DND-41 (cell line): ENCODE data around the gene RGL3.
"Not testable (repeated sequence)": the region's sequence is repeated elsewhere in the genome, so short reads cannot be mapped to it uniquely, and the experiment has no call there.

Experiments used
- ATAC-seq: fragments of 200-7000 bp; cut with Tn5 transposase; 3 replicates; pipeline ENCODE4 v1.9.1; 2021; ENCODE audit warnings: low read depth; ENCODE audit not compliant: insufficient read depth
- DNase-seq: peaks from one replicate; pipeline ENCODE4 v3.0.0-alpha.2; 2020
- H2AFZ ChIP-seq: 2 replicates; pipeline ENCODE4 v1.6.0; 2012; ENCODE audit warnings: low read depth, low read length
- H3K27ac ChIP-seq: 2 replicates; pipeline ENCODE4 v1.5.1; 2012; ENCODE audit warnings: low read length, inconsistent platforms
- H3K27me3 ChIP-seq: fragments of 200-600 bp; sonication (generic); 2 replicates; pipeline ENCODE4 v1.6.0; 2012; ENCODE audit warnings: low read length, mild to moderate bottlenecking, inconsistent platforms; ENCODE audit not compliant: insufficient read depth, poor library complexity
- H3K36me3 ChIP-seq: 2 replicates; pipeline ENCODE4 v1.5.1; 2012; ENCODE audit warnings: low read length, inconsistent platforms; ENCODE audit not compliant: insufficient read depth
- H3K4me1 ChIP-seq: 2 replicates; pipeline ENCODE4 v1.5.1; 2012; ENCODE audit warnings: mild to moderate bottlenecking, low read length; ENCODE audit not compliant: insufficient read depth
- H3K4me2 ChIP-seq: 2 replicates; pipeline ENCODE4 v1.6.0; 2012; ENCODE audit warnings: mild to moderate bottlenecking, moderate library complexity, low read length, inconsistent platforms; ENCODE audit not compliant: insufficient read depth
- H3K4me3 ChIP-seq, 2 experiments: fragments of 200-600 bp in 1 of 2; shearing (Covaris generic) in 1 of 2; 2 replicates each; pipeline ENCODE4 v1.5.1; 2012 to 2016; ENCODE audit warnings: inconsistent platforms in 2 of 2, low read length in 2 of 2, mild to moderate bottlenecking in 2 of 2, low read depth in 1 of 2, moderate library complexity in 1 of 2
- H3K79me2 ChIP-seq: 2 replicates; pipeline ENCODE4 v1.6.0; 2012; ENCODE audit warnings: low read length, inconsistent platforms; ENCODE audit not compliant: insufficient read depth
- H3K9ac ChIP-seq: 2 replicates; pipeline ENCODE4 v1.6.0; 2012; ENCODE audit warnings: low read depth, mild to moderate bottlenecking, inconsistent platforms, low read length, moderate library complexity
- H3K9me3 ChIP-seq: 2 replicates; pipeline ENCODE4 v1.5.1; 2012; ENCODE audit warnings: low read length, moderate library complexity, mild to moderate bottlenecking, inconsistent platforms; ENCODE audit not compliant: insufficient read depth, severe bottlenecking
- H4K20me1 ChIP-seq: 2 replicates; pipeline ENCODE4 v1.6.0; 2012; ENCODE audit warnings: low read length; ENCODE audit not compliant: insufficient read depth
- EZH2 ChIP-seq: IDR thresholded peaks from 3 replicates; pipeline ENCODE4 v1.6.1; 2012; ENCODE audit warnings: borderline replicate concordance, low read depth, mild to moderate bottlenecking, moderate library complexity, low read length, inconsistent platforms; ENCODE audit not compliant: severe bottlenecking
- TF ChIP-seq, protein P1 (sequence below): IDR thresholded peaks from 2 replicates; pipeline ENCODE4 v1.5.1; 2012; ENCODE audit warnings: borderline replicate concordance, low read length, moderate library complexity, mild to moderate bottlenecking; ENCODE audit not compliant: poor library complexity, severe bottlenecking; ENCODE audit errors: extremely low read depth

The RGL3 gene

DNA sequence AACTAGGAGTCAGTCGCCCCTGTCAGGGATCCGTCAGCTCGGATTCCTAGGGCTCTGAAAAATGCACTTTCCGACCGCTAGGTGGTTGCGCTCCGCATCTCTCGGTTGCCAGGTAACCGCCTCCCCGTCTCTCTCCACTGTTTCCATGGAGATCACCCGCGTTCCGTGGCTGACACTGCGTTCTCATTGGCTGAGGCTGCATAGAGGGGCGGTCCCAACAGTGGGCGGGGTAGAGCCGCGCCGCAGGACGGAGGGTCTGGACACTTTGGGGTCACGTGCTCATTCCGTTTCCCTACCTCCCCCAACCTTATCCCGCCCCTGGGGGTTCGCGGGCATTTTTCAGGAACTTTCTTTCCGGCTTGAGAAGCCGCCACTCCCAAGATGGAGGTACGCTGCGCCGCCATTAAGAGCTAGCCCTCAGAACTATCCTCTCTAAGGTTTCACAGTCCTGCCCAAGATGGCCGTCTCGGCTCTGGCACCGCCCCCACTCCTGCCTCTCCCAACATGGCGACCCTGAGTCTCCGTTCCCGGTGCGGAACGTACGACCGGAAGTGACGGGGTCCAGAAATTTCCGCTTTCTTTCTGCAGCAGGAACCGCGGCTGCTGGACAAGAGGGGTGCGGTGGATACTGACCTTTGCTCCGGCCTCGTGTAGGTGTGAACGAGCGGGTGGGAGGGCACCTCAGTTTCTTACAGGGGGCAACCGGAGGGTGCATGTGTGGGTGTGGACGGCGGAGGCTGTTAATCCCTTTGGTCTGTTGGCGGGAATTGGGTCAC, 16.1 kb upstream of the RGL3 start, which contains the start of the genes ODAD3 and PRKCSH:
Gene ODAD3, minus strand, starts transcription at position 65 of the 776 bp plus-strand sequence. CDS start 105 bp downstream, outside the sequence.
Gene PRKCSH, plus strand, starts transcription at position 579 of the 776 bp plus-strand sequence. CDS start 483 bp downstream, outside the sequence.
- ATAC-seq (peak; percentile 94), DNase-seq (peak; percentile 100)
- H3K27ac ChIP-seq = peak within 1 kb of the TSS; percentile 89
- peaks cover 37% of the 10 kb centered on the region for H3K36me3 ChIP-seq
- H4K20me1 ChIP-seq = peaks cover 14% of the 10 kb centered on the region
- TF ChIP-seq, protein P1, sequence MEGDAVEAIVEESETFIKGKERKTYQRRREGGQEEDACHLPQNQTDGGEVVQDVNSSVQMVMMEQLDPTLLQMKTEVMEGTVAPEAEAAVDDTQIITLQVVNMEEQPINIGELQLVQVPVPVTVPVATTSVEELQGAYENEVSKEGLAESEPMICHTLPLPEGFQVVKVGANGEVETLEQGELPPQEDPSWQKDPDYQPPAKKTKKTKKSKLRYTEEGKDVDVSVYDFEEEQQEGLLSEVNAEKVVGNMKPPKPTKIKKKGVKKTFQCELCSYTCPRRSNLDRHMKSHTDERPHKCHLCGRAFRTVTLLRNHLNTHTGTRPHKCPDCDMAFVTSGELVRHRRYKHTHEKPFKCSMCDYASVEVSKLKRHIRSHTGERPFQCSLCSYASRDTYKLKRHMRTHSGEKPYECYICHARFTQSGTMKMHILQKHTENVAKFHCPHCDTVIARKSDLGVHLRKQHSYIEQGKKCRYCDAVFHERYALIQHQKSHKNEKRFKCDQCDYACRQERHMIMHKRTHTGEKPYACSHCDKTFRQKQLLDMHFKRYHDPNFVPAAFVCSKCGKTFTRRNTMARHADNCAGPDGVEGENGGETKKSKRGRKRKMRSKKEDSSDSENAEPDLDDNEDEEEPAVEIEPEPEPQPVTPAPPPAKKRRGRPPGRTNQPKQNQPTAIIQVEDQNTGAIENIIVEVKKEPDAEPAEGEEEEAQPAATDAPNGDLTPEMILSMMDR = peak; percentile 94
- TF ChIP-seq EZH2 = no peak
- H3K4me3 ChIP-seq = peak within 1 kb of the TSS; percentile 50 to 82; a peak in 3 of 4 replicates
- peak within 1 kb of the TSS; percentile 86 for H2AFZ ChIP-seq
- no peaks in the 10 kb centered on the region for H3K9me3 ChIP-seq
- H3K79me2 ChIP-seq = peaks cover 25% of the 10 kb centered on the region
- H3K4me2 ChIP-seq = peak within 1 kb of the TSS; percentile 86
- peak within 1 kb of the TSS; percentile 71 for H3K9ac ChIP-seq
- no peaks in the 10 kb centered on the region for H3K27me3 ChIP-seq
- peaks cover 32% of the 10 kb centered on the region for H3K4me1 ChIP-seq

- peak overlapping the region; percentile 80 for H3K4me2 ChIP-seq
- H3K9me3 ChIP-seq = no peaks in the 10 kb centered on the region
- H3K27me3 ChIP-seq = no peaks in the 10 kb centered on the region
- H4K20me1 ChIP-seq = peaks cover 14% of the 10 kb centered on the region
- TF ChIP-seq EZH2 = no peak
- TF ChIP-seq, protein P1 = no peak
- peaks cover 32% of the 10 kb centered on the region for H3K4me1 ChIP-seq
- ATAC-seq (peak; percentile 7), DNase-seq (no peak)
- peak overlapping the region; percentile 51 for H3K9ac ChIP-seq
- peak overlapping the region in 1 of 2 experiments; percentile 82; a peak in 3 of 4 replicates for H3K4me3 ChIP-seq
- H3K79me2 ChIP-seq = peaks cover 25% of the 10 kb centered on the region
- H3K27ac ChIP-seq = peak overlapping the region; percentile 49
- peak overlapping the region; percentile 86 for H2AFZ ChIP-seq
- peaks cover 34% of the 10 kb centered on the region for H3K36me3 ChIP-seq
Observed at GRCh38 chr19:11434703-11435056, 15.6 kb upstream of the RGL3 start.

DNA sequence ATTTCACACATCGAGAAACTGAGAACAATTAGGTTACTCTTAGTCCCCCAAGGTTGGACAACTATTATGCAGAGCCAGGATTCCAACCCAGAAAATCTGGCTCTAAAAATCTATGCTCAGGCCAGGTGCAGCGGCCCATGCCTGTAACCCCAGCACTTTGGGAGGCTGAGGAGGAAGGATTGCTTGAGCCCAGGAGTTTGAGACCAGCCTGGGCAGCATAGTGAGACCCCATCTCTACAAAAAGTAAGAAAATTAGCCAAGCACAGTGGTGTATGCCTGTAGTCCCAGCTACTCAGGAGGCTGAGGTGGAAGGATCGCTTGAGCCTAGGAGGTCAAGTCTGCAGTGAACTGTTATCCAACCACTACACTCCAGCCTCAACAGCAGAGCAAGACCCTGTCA, 14.4 kb upstream of the RGL3 start:
- not testable (repeated sequence) for H3K9ac ChIP-seq, H3K9me3 ChIP-seq, H3K4me3 ChIP-seq, H3K27ac ChIP-seq, H3K27me3 ChIP-seq, ATAC-seq, DNase-seq, H3K4me2 ChIP-seq
- Histone ChIP-seq H2AFZ (0 out of 2 replicates have a peak overlapping the region, but pooled peaks have one; percentile 21), H4K20me1 (peaks cover 14% of the 10 kb centered on the region), H3K36me3 (peaks cover 26% of the 10 kb centered on the region), H3K79me2 (peaks cover 22% of the 10 kb centered on the region), H3K4me1 (peaks cover 32% of the 10 kb centered on the region)

DNA sequence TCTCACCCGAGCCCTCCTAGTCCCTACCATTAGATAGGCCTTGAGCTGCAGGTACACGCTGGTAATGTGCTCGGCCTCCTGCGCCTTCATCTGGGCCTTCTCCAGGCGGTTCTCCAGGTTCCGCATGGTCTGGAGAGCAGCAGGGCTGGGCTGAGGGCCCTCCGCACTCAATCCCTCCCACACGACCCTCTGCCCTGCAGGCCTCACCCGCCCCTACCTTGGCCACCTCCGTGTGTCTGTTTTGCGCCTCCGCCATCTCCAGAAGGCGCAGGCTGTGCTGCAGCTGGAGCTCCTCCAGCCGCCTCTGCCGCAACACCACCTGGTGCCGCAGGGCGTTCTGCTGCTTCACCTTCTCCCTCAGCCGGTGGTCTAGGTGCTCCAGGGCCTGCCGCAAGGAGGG, 7.5 kb upstream of the RGL3 start:
- no peaks in the 10 kb centered on the region for H3K79me2 ChIP-seq
- ATAC-seq = no peak
- H4K20me1 ChIP-seq = no peaks in the 10 kb centered on the region

More for the DNA sequence above, 7.5 kb upstream of the RGL3 start:
- H3K9ac ChIP-seq = no peak overlapping the region
- H3K4me2 ChIP-seq = no peak overlapping the region
- peaks cover 3% of the 10 kb centered on the region for H3K9me3 ChIP-seq
- no peaks in the 10 kb centered on the region for H3K4me1 ChIP-seq
- TF ChIP-seq EZH2 = no peak
- TF ChIP-seq, protein P1 = no peak
- H3K4me3 ChIP-seq = no peak overlapping the region
- no peaks in the 10 kb centered on the region for H3K27me3 ChIP-seq
- no peak overlapping the region for H3K27ac ChIP-seq
- H2AFZ ChIP-seq = no peak overlapping the region
- no peak for DNase-seq
- H3K36me3 ChIP-seq = no peaks in the 10 kb centered on the region
